H9 (cell line): ENCODE results near the gene CXCL14. TPM values are rescaled to one million over a fixed set of nuclear protein-coding genes. Genes with fewer than 3 reads are reported as not detected.

Experiments
- DNase-seq: peaks from one replicate; pipeline ENCODE4 v3.0.0-alpha.2; 2017
- H2AFZ ChIP-seq: one replicate; pipeline ENCODE4 v1.6.1; 2013; ENCODE audit warnings: mild to moderate bottlenecking, low read length, control low read depth, moderate library complexity
- H2AK5ac ChIP-seq: 2 replicates; pipeline ENCODE4 v1.6.1; 2013; ENCODE audit warnings: low read length, control low read depth, mixed read lengths; ENCODE audit not compliant: insufficient read length
- H2BK120ac ChIP-seq: one replicate; pipeline ENCODE4 v1.6.1; 2013; ENCODE audit warnings: low read depth, mild to moderate bottlenecking, low read length, control low read depth, inconsistent platforms; ENCODE audit not compliant: poor library complexity, severe bottlenecking
- H2BK12ac ChIP-seq: 2 replicates; pipeline ENCODE4 v1.6.1; 2013; ENCODE audit warnings: low read length, control low read depth, mixed read lengths, low read depth; ENCODE audit not compliant: insufficient read length
- H2BK15ac ChIP-seq: 2 replicates; pipeline ENCODE4 v1.6.1; 2013; ENCODE audit warnings: low read depth, low read length, control low read depth
- H2BK20ac ChIP-seq: one replicate; pipeline ENCODE4 v1.6.1; 2013; ENCODE audit warnings: low read depth, mild to moderate bottlenecking, low read length, control low read depth, inconsistent platforms; ENCODE audit not compliant: poor library complexity, severe bottlenecking
- H2BK5ac ChIP-seq: 2 replicates; pipeline ENCODE4 v1.6.1; 2013; ENCODE audit warnings: low read length, control low read depth, mixed read lengths; ENCODE audit not compliant: insufficient read length
- H3K14ac ChIP-seq: 2 replicates; pipeline ENCODE4 v1.6.1; 2013; ENCODE audit warnings: low read length, control low read depth; ENCODE audit not compliant: insufficient read depth
- H3K18ac ChIP-seq: 2 replicates; pipeline ENCODE4 v1.6.1; 2013; ENCODE audit warnings: low read depth, mild to moderate bottlenecking, mixed read lengths, low read length, control low read depth; ENCODE audit not compliant: insufficient read length
- H3K23ac ChIP-seq: 2 replicates; pipeline ENCODE4 v1.6.1; 2013; ENCODE audit warnings: low read length, control low read depth, mixed read lengths, low read depth; ENCODE audit not compliant: insufficient read length
- H3K23me2 ChIP-seq: 2 replicates; pipeline ENCODE4 v1.6.1; 2013; ENCODE audit warnings: low read depth, mild to moderate bottlenecking, mixed read lengths, low read length, control low read depth; ENCODE audit not compliant: insufficient read length, poor library complexity, severe bottlenecking
- H3K27ac ChIP-seq: 2 replicates; pipeline ENCODE4 v1.5.1; 2013; ENCODE audit warnings: low read length, control low read depth, mixed read lengths, low read depth; ENCODE audit not compliant: insufficient read length
- H3K27me3 ChIP-seq: 2 replicates; pipeline ENCODE4 v1.6.1; 2013; ENCODE audit warnings: low read length, control low read depth, inconsistent platforms; ENCODE audit not compliant: insufficient read depth
- H3K4ac ChIP-seq: 2 replicates; pipeline ENCODE4 v1.6.1; 2013; ENCODE audit warnings: low read depth, mild to moderate bottlenecking, control low read depth, inconsistent platforms, low read length, moderate library complexity
- H3K4me1 ChIP-seq: 2 replicates; pipeline ENCODE4 v1.6.1; 2013; ENCODE audit warnings: low read length, control low read depth, inconsistent platforms; ENCODE audit not compliant: insufficient read depth
- H3K4me2 ChIP-seq: 2 replicates; pipeline ENCODE4 v1.6.1; 2013; ENCODE audit warnings: low read length, control low read depth, mixed read lengths; ENCODE audit not compliant: insufficient read length, insufficient read depth
- H3K56ac ChIP-seq: 2 replicates; pipeline ENCODE4 v1.6.1; 2013; ENCODE audit warnings: low read depth, mild to moderate bottlenecking, mixed read lengths, low read length, control low read depth; ENCODE audit not compliant: insufficient read length
- H3K79me1 ChIP-seq: 2 replicates; pipeline ENCODE4 v1.6.1; 2013; ENCODE audit warnings: low read depth, mild to moderate bottlenecking, moderate library complexity, low read length, control low read depth, inconsistent platforms; ENCODE audit not compliant: insufficient read depth, poor library complexity, severe bottlenecking
- H3K79me2 ChIP-seq: 2 replicates; pipeline ENCODE4 v1.6.1; 2013; ENCODE audit warnings: low read length, control low read depth, inconsistent platforms; ENCODE audit not compliant: insufficient read depth
- H3K9ac ChIP-seq: 2 replicates; pipeline ENCODE4 v1.6.1; 2013; ENCODE audit warnings: low read length, control low read depth, mixed read lengths; ENCODE audit not compliant: insufficient read length; ENCODE audit errors: extremely low read depth
- H3K9me3 ChIP-seq: one replicate; pipeline ENCODE4 v1.6.1; 2013; ENCODE audit warnings: low read depth, low read length, inconsistent platforms; ENCODE audit not compliant: control insufficient read depth
- H3T11ph ChIP-seq: one replicate; pipeline ENCODE4 v1.6.1; 2013; ENCODE audit warnings: mild to moderate bottlenecking, low read length, control low read depth, inconsistent platforms
- H4K20me1 ChIP-seq: one replicate; pipeline ENCODE4 v1.6.1; 2013; ENCODE audit not compliant: control insufficient read depth, insufficient read length, insufficient read depth
- H4K5ac ChIP-seq: 2 replicates; pipeline ENCODE4 v1.6.1; 2013; ENCODE audit warnings: low read depth, mild to moderate bottlenecking, mixed read lengths, low read length, control low read depth; ENCODE audit not compliant: insufficient read length
- H4K8ac ChIP-seq: replicated peaks from 2 replicates; pipeline ENCODE4 v1.6.1; 2013; ENCODE audit warnings: low read length, control low read depth, mixed read lengths, low read depth; ENCODE audit not compliant: insufficient read length
- H4K91ac ChIP-seq: 2 replicates; pipeline ENCODE4 v1.6.1; 2013; ENCODE audit warnings: low read depth, mild to moderate bottlenecking, moderate library complexity, mixed read lengths, low read length, control low read depth; ENCODE audit not compliant: insufficient read length
- H3K27ac Mint-ChIP-seq, 3 experiments: 2 replicates in 2 of 3; 3 replicates in 1 of 3; pipeline ENCODE4 v1.8.0; 2020 to 2021; ENCODE audit warnings: mixed read lengths in 3 of 3, mild to moderate bottlenecking in 1 of 3, moderate library complexity in 1 of 3
- H3K27me3 Mint-ChIP-seq: 2 replicates; pipeline ENCODE4 v1.8.0; 2021; ENCODE audit warnings: low read depth, mild to moderate bottlenecking, moderate library complexity, mixed read lengths
- H3K36me3 Mint-ChIP-seq, 3 experiments: 2 replicates in 2 of 3; 3 replicates in 1 of 3; pipeline ENCODE4 v1.8.0; 2020 to 2021; ENCODE audit warnings: low read depth in 3 of 3, mixed read lengths in 3 of 3; ENCODE audit not compliant: insufficient read depth in 1 of 3
- H3K4me1 Mint-ChIP-seq, 2 experiments: 2 replicates each; pipeline ENCODE4 v1.8.0; 2020; ENCODE audit warnings: mixed read lengths in 2 of 2
- H3K4me3 Mint-ChIP-seq, 2 experiments: 2 replicates in 1 of 2; 3 replicates in 1 of 2; pipeline ENCODE4 v1.8.0; 2020 to 2021; ENCODE audit warnings: mild to moderate bottlenecking in 2 of 2, mixed read lengths in 2 of 2, moderate library complexity in 1 of 2
- H3K9me3 Mint-ChIP-seq, 2 experiments: 2 replicates in 1 of 2; 3 replicates in 1 of 2; pipeline ENCODE4 v1.8.0; 2020; ENCODE audit warnings: mild to moderate bottlenecking in 2 of 2, mixed read lengths in 2 of 2, moderate library complexity in 1 of 2
- CTCF ChIP-seq: fragments of 200-600 bp; sonication (generic); conservative IDR thresholded peaks from 3 replicates; pipeline ENCODE4 v1.8.0; 2021; ENCODE audit warnings: antibody characterized with exemption, mild to moderate bottlenecking
- WGBS: extraction: QIAGEN DNeasy Blood & Tissue Kit; methylation state at CpG from one replicate; pipeline ENCODE4 v1.1.7; 2013; ENCODE audit warnings: missing lambda C conversion rate, low lambda C conversion rate, mixed read lengths; ENCODE audit not compliant: insufficient read length; ENCODE audit errors: extremely low coverage; 5-methylcytosine and 5-hydroxymethylcytosine counted together
- total RNA-seq: library from RNA; stranded (reverse); gene quantifications from 2 replicates; pipeline ENCODE4 v1.2.1, GENCODE V29; 2021

CXCL14 gene
- total RNA-seq, 1 experiment from 2014 or later = 1.1 TPM

GRCh38 chr5:135539430-135540005 is 39.3 kb downstream of the CXCL14 start:
- Histone ChIP-seq H2AK5ac (no peak overlapping the region), H3K23ac (no peak overlapping the region), H2BK5ac (no peak overlapping the region), H2BK120ac (no peak overlapping the region), H2AFZ (no peak overlapping the region), H3K18ac (no peak overlapping the region), H3K4me2 (no peak overlapping the region), H4K8ac (no peak overlapping the region), H3T11ph (no peak overlapping the region), H3K27me3 (peaks cover 96% of the 10 kb centered on the region), H4K91ac (no peak overlapping the region), H3K4ac (no peak overlapping the region), H4K5ac (no peak overlapping the region), H2BK12ac (no peak overlapping the region), H2BK20ac (no peak overlapping the region), H4K20me1 (no peaks in the 10 kb centered on the region), H3K23me2 (peaks cover 19% of the 10 kb centered on the region), H3K56ac (no peak overlapping the region), H2BK15ac (no peak overlapping the region), H3K27ac (no peak overlapping the region), H3K79me1 (no peaks in the 10 kb centered on the region), H3K9me3 (peaks cover 7% of the 10 kb centered on the region), H3K14ac (no peak overlapping the region), H3K79me2 (no peaks in the 10 kb centered on the region), H3K9ac (no peak overlapping the region), H3K4me1 (peaks cover 2% of the 10 kb centered on the region; the same call in 1 of the 2 replicates)
- WGBS = no CpG with 5 or more reads among the region's 4 CpGs
- Mint-ChIP-seq H3K36me3 (peaks cover 0 to under 1% (median 0%) of the 10 kb centered on the region in 3 experiments; a peak in 3 of 7 replicates), H3K27ac (no peak overlapping the region), H3K4me3 (no peak overlapping the region), H3K9me3 (peaks cover 14 to 18% of the 10 kb centered on the region in 2 experiments), H3K4me1 (peaks cover 21 to 34% of the 10 kb centered on the region in 2 experiments), H3K27me3 (peaks cover 99% of the 10 kb centered on the region)
- no peak for DNase-seq
- TF ChIP-seq CTCF = no peak
